ENCODE measurements around the gene ERG28.

The ERG28 gene

GRCh38 chr14:75657331-75657730 is 3.3 kb downstream of the ERG28 start:
- DNase-seq = no peak

- DNase-seq = no peak
Measured at GRCh38 chr14:75655235-75655634, 5.4 kb downstream of the ERG28 start.

- DNase-seq = peak; percentile 70
Measured at GRCh38 chr14:75654127-75654732, 6.4 kb downstream of the ERG28 start.

- no peak for DNase-seq
Measured at GRCh38 chr14:75653563-75653962, 7.1 kb downstream of the ERG28 start.

GRCh38 chr14:75650253-75651058 is 10.2 kb downstream of the ERG28 start:
- DNase-seq = no peak

- no peak for DNase-seq
Measured at GRCh38 chr14:75649773-75650172, 10.9 kb downstream of the ERG28 start.

- DNase-seq = no peak
Measured at GRCh38 chr14:75649337-75649736, 11.3 kb downstream of the ERG28 start.

GRCh38 chr14:75648066-75648838 is 12.4 kb downstream of the ERG28 start:
- no peak for DNase-seq

GRCh38 chr14:75647640-75648039 is 13.0 kb downstream of the ERG28 start:
- no peak for DNase-seq

GRCh38 chr14:75646762-75647161 is 13.9 kb downstream of the ERG28 start:
- DNase-seq = no peak

GRCh38 chr14:75645056-75645455 is 15.6 kb downstream of the ERG28 start:
- DNase-seq = no peak

GRCh38 chr14:75643985-75644384 is 16.7 kb downstream of the ERG28 start:
- DNase-seq = no peak

- DNase-seq = no peak
Measured at GRCh38 chr14:75640876-75641275, 19.8 kb downstream of the ERG28 start.

GRCh38 chr14:75636100-75636692 is 24.5 kb downstream of the ERG28 start:
- DNase-seq = no peak

GRCh38 chr14:75634848-75635247 is 25.8 kb downstream of the ERG28 start:
- DNase-seq = no peak

GRCh38 chr14:75631453-75631831 is 29.2 kb downstream of the ERG28 start:
- DNase-seq = no peak

GRCh38 chr14:75630695-75631452 is 29.8 kb downstream of the ERG28 start:
- DNase-seq = no peak

GRCh38 chr14:75628816-75629215 is 31.9 kb downstream of the ERG28 start:
- no peak for DNase-seq

GRCh38 chr14:75627406-75627805 is 33.3 kb downstream of the ERG28 start:
- no peak for DNase-seq

GRCh38 chr14:75626863-75627262 is 33.8 kb downstream of the ERG28 start:
- no peak for DNase-seq

- no peak for DNase-seq
Measured at GRCh38 chr14:75626396-75626795, 34.3 kb downstream of the ERG28 start.

- no peak for DNase-seq
Measured at GRCh38 chr14:75625034-75625433, 35.6 kb downstream of the ERG28 start.

GRCh38 chr14:75619548-75619947 is 41.1 kb downstream of the ERG28 start:
- DNase-seq = no peak

Data from OCI-M1 (cell line).